Stimulated activated CD8-positive, alpha-beta memory T cell treated with anti-CD3 and anti-CD28 coated beads, Interleukin-4, amount 100 ng/mL, for 4 hours (primary cell): ENCODE measurements around the gene RNF5.
A peak's percentile ranks its signal among the peaks of the same experiment; 100 is the strongest.
"Not testable (repeated sequence)": the region's sequence is repeated elsewhere in the genome, so short reads cannot be mapped to it uniquely, and the experiment has no call there.

ENCODE experiments used
- DNase-seq, 2 donors: peaks; one replicate each; pipeline ENCODE4 v3.0.0-alpha.2; 2020; ENCODE audit warnings: low read depth in 2 of 2, low spot score in 1 of 2

Gene RNF5

GRCh38 chr6:32189069-32189741 lies 11.0 kb downstream of the RNF5 start:
- DNase-seq, result no peak

DNA sequence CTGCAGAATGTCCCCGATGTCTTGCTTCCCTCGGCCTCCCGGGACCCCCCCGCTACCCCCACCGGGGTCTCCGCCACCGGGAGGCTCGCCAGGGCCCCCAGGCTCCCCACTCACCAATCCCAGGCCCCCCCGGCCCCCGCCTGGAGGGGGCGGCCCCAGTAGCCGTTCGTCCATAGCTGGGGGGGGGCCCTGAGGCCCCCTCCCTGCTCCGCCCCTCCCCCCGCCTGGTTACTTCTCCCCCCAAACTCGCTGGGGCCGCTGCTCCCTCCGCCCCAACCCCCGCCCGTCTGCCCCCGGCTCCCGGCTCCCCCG lies 11.5 kb downstream of the RNF5 start:
- DNase-seq, result no peak

DNA sequence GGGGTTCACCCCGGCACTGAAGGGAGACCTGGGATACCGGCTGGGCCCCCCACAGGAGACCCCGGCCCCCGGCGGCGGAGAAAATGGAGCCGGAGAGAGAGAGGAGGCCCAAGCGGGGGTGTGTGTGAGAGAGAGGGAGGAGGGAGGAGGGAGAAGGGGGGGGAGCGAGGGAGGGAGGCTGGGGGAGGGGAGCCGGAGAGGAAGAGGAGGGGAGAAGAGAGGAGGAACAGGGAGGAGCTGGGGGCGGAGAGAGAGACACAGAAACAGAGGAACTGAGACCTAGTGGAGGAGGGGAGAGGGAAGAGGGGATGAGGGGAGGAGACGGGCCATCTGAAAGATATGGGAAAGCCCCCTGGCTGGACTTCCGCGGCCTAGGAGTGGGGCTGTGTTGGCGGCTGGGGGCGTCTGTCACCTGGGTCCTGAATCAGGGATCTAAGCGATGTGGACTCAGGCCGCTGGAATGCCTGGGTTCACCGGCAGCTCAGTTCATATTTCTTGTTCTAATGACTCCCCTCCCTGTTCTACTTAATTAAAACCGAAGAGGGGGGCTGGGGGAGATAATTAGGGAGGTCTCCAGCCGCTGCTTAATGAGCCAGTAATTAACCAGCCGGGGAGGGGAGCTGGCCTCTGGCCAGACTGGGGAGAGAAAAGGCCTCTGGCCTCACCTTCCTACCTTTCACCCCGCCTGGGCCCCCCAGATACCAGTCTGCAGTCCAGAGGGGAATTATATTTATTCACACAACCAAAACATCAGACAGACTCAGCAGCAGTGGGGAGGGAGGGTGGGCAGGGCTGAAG lies 12.0 kb downstream of the RNF5 start, which contains the start of gene PBX2:
Gene PBX2 (minus strand): TSS at position 149 of the 798 bp plus-strand sequence. CDS start 287 bp downstream, outside the sequence.
- DNase-seq, result peak; percentile 64 to 75

GRCh38 chr6:32190911-32191677 lies 12.9 kb downstream of the RNF5 start:
- no peak for DNase-seq

DNA sequence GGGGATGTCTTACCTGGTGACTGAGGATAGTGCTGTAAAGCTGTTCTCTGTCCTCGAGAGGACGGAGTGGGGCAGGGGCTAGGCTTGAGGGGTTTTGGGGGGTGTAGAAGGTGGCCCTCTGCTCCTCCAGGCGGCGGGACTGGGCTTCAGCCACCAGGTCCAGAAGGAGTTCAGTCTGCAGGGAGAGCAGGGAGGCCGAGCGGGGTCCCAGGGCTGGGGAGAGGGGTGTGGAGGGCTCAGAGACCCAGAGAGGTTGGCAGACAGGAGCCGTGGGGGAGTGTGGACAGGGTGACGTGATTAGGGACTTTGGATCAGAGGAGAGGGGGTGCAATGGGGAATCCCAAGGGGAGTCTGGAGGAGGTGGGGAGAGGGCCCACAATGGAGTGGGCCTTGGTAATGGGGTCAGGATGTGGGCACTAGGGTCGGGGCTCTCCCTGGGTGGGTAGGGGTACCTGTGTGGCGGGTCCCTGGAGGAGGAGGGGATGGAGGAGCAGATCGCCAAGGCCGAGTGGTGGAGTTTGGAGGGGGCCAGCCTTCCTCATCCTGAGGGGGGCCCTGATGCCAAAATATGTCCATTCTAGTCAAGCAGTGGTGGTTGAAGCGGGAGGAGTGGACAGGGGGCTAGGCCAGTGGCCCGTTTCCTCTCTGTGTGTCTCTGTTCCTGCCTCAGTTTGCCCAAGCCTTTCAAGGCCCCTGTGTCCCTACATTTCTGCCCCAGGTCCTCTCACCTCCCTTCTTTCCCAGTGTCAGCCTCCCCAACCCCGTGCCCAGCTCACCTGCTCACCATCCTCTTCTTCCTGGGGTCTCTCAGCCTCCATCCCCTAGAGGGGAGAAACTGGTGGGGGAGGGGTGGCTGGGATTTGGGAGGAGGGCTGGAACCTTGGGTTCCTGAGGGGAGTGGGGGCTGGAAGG lies 13.7 kb downstream of the RNF5 start:
- no peak for DNase-seq

DNA sequence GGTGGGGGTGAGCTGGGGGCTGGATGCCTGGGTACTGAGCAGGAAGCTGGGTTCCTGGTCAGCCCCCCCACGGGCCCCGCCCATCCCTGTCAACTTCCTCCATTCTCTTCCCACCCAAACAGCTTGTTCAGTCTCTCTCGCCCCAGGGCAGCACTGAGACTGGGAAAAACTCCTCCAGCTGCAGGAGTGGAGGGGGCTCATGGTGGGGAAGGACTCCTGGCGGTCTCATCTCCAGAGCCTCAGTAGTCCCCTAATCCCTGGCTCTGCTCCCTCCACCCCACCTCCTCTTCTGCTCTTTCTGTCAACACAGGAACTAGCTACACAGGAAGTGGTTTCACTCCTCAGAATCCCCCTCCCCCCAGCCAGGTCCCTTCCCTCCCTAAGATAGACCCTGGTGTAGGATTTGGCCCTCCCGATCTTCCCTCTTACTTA lies 14.4 kb downstream of the RNF5 start, which contains the start of gene GPSM3:
Gene GPSM3 (minus strand): TSS at position 36 of the 432 bp plus-strand sequence. CDS start 130 bp downstream, outside the sequence.
- no peak for DNase-seq

DNA sequence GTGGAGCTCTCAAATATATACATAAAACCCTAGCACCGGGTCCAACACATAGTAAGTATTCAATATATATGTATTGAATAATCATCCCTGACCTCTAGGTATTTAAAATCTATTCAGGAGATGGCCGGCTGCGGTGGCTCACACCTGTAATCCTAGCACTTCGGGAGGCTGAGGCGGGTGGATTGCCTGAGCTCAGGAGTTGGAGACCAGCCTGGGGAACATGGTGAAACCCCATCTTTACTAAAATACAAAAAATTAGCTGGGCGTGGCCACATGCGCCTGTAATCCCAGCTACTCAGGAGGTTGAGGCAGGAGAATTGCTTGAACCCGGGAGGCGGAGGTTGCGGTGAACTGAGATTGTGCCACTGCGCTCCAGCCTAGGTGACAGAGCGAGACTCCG lies 14.9 kb downstream of the RNF5 start:
- not testable (repeated sequence) for DNase-seq

DNA sequence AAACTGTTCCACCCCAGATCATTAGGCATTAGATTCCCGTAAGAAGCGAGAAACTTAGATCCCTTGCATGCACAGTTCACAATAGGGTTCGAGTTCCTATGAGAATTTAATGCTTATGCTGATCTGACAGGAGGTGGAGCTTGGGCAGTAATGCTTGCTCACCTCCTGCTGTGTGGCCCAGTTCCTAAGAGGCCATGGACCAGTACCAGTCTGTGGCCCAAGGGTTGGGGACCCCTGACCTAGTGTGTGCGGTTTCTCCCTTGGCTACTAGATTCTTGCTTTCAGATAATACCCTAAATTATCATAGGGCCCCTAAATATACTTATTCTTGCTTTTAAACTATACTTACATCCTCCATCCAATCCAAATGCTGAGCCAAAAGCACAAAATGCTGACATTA lies 16.2 kb downstream of the RNF5 start:
- DNase-seq, result no peak

DNA sequence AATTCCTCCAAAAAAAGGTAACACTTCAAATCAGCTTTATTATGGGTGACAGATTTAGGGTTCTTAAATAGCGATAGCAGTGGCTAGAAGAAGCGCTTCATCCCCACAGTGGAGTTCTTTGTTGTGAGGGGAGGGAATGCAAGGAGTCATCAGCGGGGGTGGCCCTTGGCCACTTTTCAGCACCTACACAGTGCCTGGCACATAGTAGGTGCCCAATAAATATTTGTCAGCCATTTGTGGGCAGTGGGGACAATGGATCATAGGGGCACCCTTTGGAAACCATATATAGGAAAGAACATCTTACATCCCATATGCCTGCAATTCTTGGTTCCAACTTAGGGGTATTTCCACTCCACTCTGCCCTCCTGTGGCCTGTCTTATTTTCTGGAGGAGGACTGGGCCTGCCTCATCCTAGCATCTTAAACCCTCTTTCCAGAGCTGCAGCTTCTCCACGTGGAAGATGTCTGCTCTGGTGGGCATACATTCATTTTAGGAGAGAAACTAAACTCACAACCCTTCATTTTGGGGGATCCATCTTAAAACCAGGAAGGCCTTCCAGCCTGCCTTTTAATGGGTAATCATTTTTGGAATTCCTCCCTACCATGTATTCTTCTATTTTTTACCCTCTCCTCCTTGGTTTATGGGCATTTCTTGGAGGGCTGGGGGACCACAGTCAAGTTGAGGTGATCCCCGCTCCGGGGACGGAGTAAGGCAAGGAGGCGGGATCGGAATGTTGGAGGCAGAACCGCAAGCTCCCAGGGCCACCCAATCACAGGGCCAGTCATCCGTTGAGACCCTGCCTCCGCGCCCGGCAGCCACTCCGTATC lies 16.8 kb downstream of the RNF5 start:
- DNase-seq, result no peak

DNA sequence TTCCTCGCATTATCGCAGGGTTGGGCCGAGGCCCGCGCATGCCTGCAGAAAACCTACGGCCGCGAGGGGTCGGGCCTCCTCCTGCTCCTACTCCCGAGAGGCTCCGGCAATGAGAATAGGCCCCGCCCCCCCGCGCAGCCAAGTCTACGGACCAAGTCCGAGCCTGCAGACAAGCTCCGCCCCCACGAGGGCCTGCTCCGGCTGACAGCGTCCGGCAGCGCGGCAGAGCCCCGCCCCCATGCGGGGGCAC lies 17.4 kb downstream of the RNF5 start:
- peak; percentile 98 to 100 for DNase-seq

- peak in 1 of 2 donors; percentile 41 for DNase-seq
Observed at GRCh38 chr6:32195902-32196681, 17.9 kb downstream of the RNF5 start.

GRCh38 chr6:32196682-32197616 lies 18.7 kb downstream of the RNF5 start:
- no peak for DNase-seq

DNA sequence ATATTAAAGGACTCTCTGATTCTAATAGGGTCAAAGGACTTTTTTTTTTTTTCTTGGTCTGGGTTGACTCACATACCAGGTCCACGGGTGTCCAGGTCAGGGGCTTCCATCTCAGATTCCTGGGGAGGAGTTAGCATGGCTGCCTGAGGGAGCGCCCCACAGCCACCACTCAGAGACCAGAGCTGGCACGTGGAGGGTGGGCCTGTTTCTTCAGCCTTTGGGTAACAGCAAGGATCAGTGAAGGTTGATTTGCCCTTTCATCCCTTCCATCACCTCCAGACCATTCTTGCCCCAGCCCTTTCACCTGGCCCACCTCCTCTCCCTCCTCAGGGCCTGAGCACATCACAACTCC lies 20.1 kb downstream of the RNF5 start:
- no peak for DNase-seq

DNA sequence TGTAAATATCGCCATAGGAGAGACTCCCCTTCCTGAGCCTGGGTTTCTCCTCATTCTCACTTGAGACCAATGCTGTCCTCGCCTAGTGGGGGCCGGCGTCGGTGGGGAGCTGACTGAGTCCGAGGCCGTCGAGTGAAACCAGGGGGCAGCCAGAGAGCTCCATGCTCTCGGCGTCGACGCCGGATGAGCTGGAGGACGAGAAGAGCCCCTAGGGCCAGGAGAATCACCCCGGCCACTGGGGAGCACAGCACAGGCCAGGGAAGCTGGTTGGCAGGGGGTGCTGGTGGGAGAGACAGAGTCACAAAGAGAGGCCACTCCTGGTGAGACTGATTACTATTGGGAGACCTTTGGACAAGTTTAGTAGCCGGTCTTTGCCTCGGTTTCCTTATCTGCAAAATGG lies 20.7 kb downstream of the RNF5 start:
- no peak for DNase-seq

GRCh38 chr6:32200711-32201475 lies 22.7 kb downstream of the RNF5 start:
- no peak for DNase-seq

DNA sequence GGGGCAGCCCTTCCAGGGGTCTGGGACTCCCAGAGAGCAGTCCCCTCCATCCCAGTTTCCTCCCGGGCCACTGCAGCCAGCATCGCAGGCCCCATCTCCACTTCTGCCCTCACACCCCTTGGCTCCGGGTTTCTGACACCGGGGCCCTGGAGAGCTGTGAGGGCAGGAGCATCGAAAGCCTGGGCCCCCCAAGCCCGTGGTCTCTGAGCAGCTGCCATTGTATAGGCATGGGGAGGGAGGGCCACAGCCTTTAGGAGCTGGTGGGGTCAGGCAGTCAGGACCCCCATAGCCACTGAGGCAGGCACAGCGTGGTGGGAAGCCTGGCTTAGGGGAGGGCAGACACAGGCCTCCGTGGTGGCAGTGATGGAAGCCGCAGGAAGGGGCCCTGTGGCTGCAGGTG lies 24.0 kb downstream of the RNF5 start:
- no peak for DNase-seq

DNA sequence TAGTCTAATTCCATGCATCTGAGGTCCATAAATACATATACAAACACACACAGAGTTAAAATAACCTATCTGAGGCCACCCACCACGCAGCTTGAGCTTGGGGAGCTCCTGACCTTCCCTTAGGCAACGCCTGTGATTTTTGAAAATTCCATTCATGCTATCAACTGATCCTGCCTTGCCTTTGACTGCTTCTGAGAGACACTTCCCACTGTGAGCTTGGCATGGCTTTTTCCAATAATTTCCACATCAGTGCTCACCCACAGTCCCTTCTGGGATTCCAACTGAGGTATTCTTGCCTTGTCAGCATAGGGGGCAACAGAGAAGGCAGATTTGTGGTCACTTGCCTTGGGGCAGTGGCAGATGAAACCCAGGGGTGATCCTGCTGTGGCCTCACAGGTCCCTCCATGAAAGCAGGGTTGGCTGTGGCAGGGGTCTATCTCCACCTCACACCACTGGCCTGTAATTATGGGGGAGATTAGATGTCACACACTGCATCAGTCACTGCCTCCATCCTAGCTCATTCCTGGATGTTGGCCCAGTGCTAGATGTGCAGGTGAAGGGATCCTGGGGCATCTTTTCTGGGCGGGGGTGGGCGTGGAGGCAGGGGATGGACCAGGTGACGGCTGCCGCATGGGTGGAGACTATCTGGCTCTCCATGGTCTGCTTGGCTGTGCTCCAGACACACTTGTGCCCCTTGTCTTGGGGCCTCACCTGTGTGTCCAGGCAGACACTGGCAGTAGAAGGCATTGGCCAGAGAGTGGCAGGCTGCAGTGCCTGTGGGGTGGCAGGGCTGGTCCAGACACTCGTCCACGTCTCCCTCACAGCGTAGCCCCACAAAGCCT lies 25.4 kb downstream of the RNF5 start:
- DNase-seq, result no peak
